HEK293 (cell line): Measurements from ENCODE around the gene RNF151.

Experiments used
- ELK4 ChIP-seq: IDR thresholded peaks from 2 replicates; pipeline ENCODE4 v1.6.1; 2011; ENCODE audit warnings: mild to moderate bottlenecking, low read depth, low read length, borderline replicate concordance
- GFI1B ChIP-seq: fragments of 450-650 bp; formaldehyde crosslinking; IDR thresholded peaks from 2 replicates; pipeline ENCODE4 v1.5.1; 2016; ENCODE audit warnings: missing biosample characterization, missing genetic modification characterization
- GLIS1 ChIP-seq: fragments of 450-650 bp; formaldehyde crosslinking; IDR thresholded peaks from 2 replicates; pipeline ENCODE4 v1.5.1; 2016; ENCODE audit warnings: missing biosample characterization, missing genetic modification characterization
- HOXC10 ChIP-seq: sonication (generic); formaldehyde crosslinking; IDR thresholded peaks from 2 replicates; pipeline ENCODE4 v1.8.1; 2023; ENCODE audit warnings: mild to moderate bottlenecking, missing genetic modification reagents
- MEIS1 ChIP-seq: sonication (generic); formaldehyde crosslinking; IDR thresholded peaks from 2 replicates; pipeline ENCODE4 v1.8.1; 2022; ENCODE audit warnings: missing genetic modification reagents, mild to moderate bottlenecking, borderline replicate concordance
- TCF7L2 ChIP-seq: IDR thresholded peaks from 2 replicates; pipeline ENCODE4 v1.6.1; 2011; ENCODE audit warnings: low read depth, mild to moderate bottlenecking, inconsistent platforms, low read length, moderate library complexity, borderline replicate concordance
- YY1 ChIP-seq: fragments of 450-650 bp; formaldehyde crosslinking; IDR thresholded peaks from 2 replicates; pipeline ENCODE4 v1.5.1; 2018; ENCODE audit warnings: missing biosample characterization, missing genetic modification characterization
- ZBTB7A ChIP-seq: fragments of 450-650 bp; formaldehyde crosslinking; IDR thresholded peaks from 2 replicates; pipeline ENCODE4 v1.5.1; 2016; ENCODE audit warnings: low read depth, missing biosample characterization, missing genetic modification characterization
- ZEB2 ChIP-seq: fragments of 450-650 bp; formaldehyde crosslinking; IDR thresholded peaks from 2 replicates; pipeline ENCODE4 v1.5.1; 2016; ENCODE audit warnings: missing biosample characterization, missing genetic modification characterization
- ZNF112 ChIP-seq: fragments of 450-650 bp; formaldehyde crosslinking; IDR thresholded peaks from 2 replicates; pipeline ENCODE4 v1.5.0; 2017; ENCODE audit warnings: missing biosample characterization, missing genetic modification characterization
- ZNF146 ChIP-seq: fragments of 450-650 bp; formaldehyde crosslinking; IDR thresholded peaks from 2 replicates; pipeline ENCODE4 v1.5.1; 2016; ENCODE audit warnings: missing biosample characterization, missing genetic modification characterization
- ZNF221 ChIP-seq: fragments of 450-650 bp; formaldehyde crosslinking; IDR thresholded peaks from 2 replicates; pipeline ENCODE4 v1.5.1; 2017; ENCODE audit warnings: missing biosample characterization, missing genetic modification characterization, borderline replicate concordance
- ZNF239 ChIP-seq: fragments of 450-650 bp; formaldehyde crosslinking; IDR thresholded peaks from 2 replicates; pipeline ENCODE4 v1.5.1; 2016; ENCODE audit warnings: missing biosample characterization, missing genetic modification characterization
- ZNF248 ChIP-seq: fragments of 450-650 bp; formaldehyde crosslinking; IDR thresholded peaks from 2 replicates; pipeline ENCODE4 v1.5.1; 2017; ENCODE audit warnings: missing biosample characterization, missing genetic modification characterization
- ZNF266 ChIP-seq: fragments of 450-650 bp; formaldehyde crosslinking; IDR thresholded peaks from 2 replicates; pipeline ENCODE4 v1.5.1; 2016; ENCODE audit warnings: missing biosample characterization, missing genetic modification characterization, low read depth
- ZNF274 ChIP-seq, 2 experiments: fragments of 200-500 bp in 1 of 2; fragments of 450-650 bp in 1 of 2; sonication (Bioruptor generic) in 1 of 2; formaldehyde crosslinking in 1 of 2; IDR thresholded peaks; 2 replicates each; pipeline versions ENCODE4 v1.5.1 to v1.6.1; 2014 to 2016; ENCODE audit warnings: borderline replicate concordance in 1 of 2, inconsistent platforms in 1 of 2, low read length in 1 of 2, missing biosample characterization in 1 of 2, missing genetic modification characterization in 1 of 2
- ZNF292 ChIP-seq: fragments of 450-650 bp; formaldehyde crosslinking; IDR thresholded peaks from 2 replicates; pipeline ENCODE4 v1.5.1; 2016; ENCODE audit warnings: low read depth, missing biosample characterization, missing genetic modification characterization, borderline replicate concordance
- ZNF311 ChIP-seq: fragments of 450-650 bp; formaldehyde crosslinking; IDR thresholded peaks from 2 replicates; pipeline ENCODE4 v1.5.1; 2017; ENCODE audit warnings: missing biosample characterization, missing genetic modification characterization, borderline replicate concordance
- ZNF324 ChIP-seq: fragments of 450-650 bp; formaldehyde crosslinking; IDR thresholded peaks from 2 replicates; pipeline ENCODE4 v1.5.1; 2016; ENCODE audit warnings: missing biosample characterization, missing genetic modification characterization
- ZNF391 ChIP-seq: fragments of 450-650 bp; formaldehyde crosslinking; IDR thresholded peaks from 2 replicates; pipeline ENCODE4 v1.5.1; 2016; ENCODE audit warnings: low read depth, missing biosample characterization, missing genetic modification characterization, borderline replicate concordance
- ZNF404 ChIP-seq: fragments of 450-650 bp; formaldehyde crosslinking; IDR thresholded peaks from 2 replicates; pipeline ENCODE4 v1.5.1; 2017; ENCODE audit warnings: missing biosample characterization, missing genetic modification characterization
- ZNF549 ChIP-seq: fragments of 450-650 bp; IDR thresholded peaks from 2 replicates; pipeline ENCODE4 v1.5.1; 2018; ENCODE audit warnings: missing biosample characterization, missing genetic modification characterization, mild to moderate bottlenecking, inconsistent platforms, moderate library complexity
- ZNF555 ChIP-seq: fragments of 450-650 bp; formaldehyde crosslinking; conservative IDR thresholded peaks from 2 replicates; pipeline ENCODE4 v1.5.1; 2017; ENCODE audit warnings: missing biosample characterization, mild to moderate bottlenecking, missing genetic modification characterization, inconsistent platforms
- ZNF596 ChIP-seq: fragments of 450-650 bp; IDR thresholded peaks from 2 replicates; pipeline ENCODE4 v1.5.0; 2018; ENCODE audit warnings: missing biosample characterization, mild to moderate bottlenecking, missing genetic modification characterization, moderate library complexity
- ZNF623 ChIP-seq: fragments of 450-650 bp; formaldehyde crosslinking; IDR thresholded peaks from 2 replicates; pipeline ENCODE4 v1.5.1; 2016; ENCODE audit warnings: missing biosample characterization, missing genetic modification characterization
- ZNF664 ChIP-seq: fragments of 450-650 bp; formaldehyde crosslinking; IDR thresholded peaks from 2 replicates; pipeline ENCODE4 v1.5.1; 2016; ENCODE audit warnings: missing biosample characterization, missing genetic modification characterization
- ZNF692 ChIP-seq: fragments of 450-650 bp; formaldehyde crosslinking; IDR thresholded peaks from 2 replicates; pipeline ENCODE4 v1.5.1; 2016; ENCODE audit warnings: missing biosample characterization, missing genetic modification characterization
- ZNF707 ChIP-seq: fragments of 450-650 bp; formaldehyde crosslinking; IDR thresholded peaks from 2 replicates; pipeline ENCODE4 v1.5.1; 2016; ENCODE audit warnings: missing biosample characterization, missing genetic modification characterization
- ZNF76 ChIP-seq: fragments of 450-650 bp; formaldehyde crosslinking; IDR thresholded peaks from 2 replicates; pipeline ENCODE4; 2016; ENCODE audit warnings: low read depth, missing biosample characterization, missing genetic modification characterization, borderline replicate concordance
- ZSCAN30 ChIP-seq: fragments of 450-650 bp; IDR thresholded peaks from 2 replicates; pipeline ENCODE4 v1.5.1; 2018; ENCODE audit warnings: missing biosample characterization, mild to moderate bottlenecking, missing genetic modification characterization, moderate library complexity
- ZSCAN5A ChIP-seq: fragments of 450-650 bp; formaldehyde crosslinking; IDR thresholded peaks from 2 replicates; pipeline ENCODE4 v1.5.1; 2016; ENCODE audit warnings: missing biosample characterization, missing genetic modification characterization
- TF ChIP-seq, protein P1 (sequence below): fragments of 450-650 bp; formaldehyde crosslinking; IDR thresholded peaks from 2 replicates; pipeline ENCODE4 v1.5.1; 2017; ENCODE audit warnings: missing biosample characterization, missing genetic modification characterization
- TF ChIP-seq, protein P2 (sequence below): fragments of 450-650 bp; formaldehyde crosslinking; IDR thresholded peaks from 2 replicates; pipeline ENCODE4 v1.5.1; 2016; ENCODE audit warnings: missing biosample characterization, missing genetic modification characterization

Gene RNF151

DNA sequence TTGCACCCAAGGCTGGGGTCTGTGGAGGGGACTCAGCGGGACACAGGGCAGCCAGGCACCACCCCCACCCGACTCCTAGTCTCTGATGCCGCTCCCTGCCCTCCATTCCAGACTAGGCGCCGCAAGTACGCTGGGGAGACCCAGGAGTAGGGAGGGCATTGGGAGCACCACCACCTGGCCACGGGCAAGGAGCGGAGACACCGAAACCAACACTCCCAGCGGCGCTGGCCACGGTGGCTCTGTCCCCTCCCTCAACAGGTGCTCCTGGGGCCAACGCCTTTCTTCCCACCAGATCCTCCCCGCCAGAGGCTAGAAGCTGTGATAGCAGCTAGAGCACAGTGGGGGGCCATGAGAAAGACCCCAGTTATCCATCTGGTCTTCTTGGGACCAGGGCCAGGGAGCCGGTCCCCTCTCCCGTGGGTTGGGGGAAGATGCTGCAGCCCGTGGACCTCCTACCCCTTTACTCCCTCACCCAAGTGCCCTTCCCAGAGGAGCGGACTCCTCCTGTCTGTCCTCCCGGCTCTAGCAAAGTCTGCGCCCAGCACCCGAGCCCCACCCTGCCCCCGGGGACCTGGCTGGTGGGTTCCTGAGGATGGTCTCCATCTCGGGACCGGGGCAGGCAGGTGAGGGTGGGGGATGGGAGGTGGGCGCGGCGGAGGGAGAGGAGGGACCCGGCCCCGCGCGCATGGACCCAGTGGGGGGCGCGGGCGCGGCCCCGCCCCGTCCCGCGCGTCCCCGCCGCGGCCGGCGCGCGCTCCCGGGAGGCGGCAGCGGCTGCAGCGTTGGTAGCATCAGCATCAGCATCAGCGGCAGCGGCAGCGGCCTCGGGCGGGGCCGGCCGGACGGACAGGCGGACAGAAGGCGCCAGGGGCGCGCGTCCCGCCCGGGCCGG, 22.8 kb downstream of the RNF151 start, which contains the start of gene SYNGR3 (continued):
- TF ChIP-seq ZNF692 (no peak), ELK4 (no peak), ZNF664 (tag by site-specific recombination) (no peak), ZNF596 (tag by site-specific recombination) (no peak), GLIS1 (tag by site-specific recombination) (peak; percentile 33; the same call in 1 of the 2 replicates), ZNF404 (tag by site-specific recombination) (no peak), ZNF311 (tag by site-specific recombination) (no peak), ZNF555 (tag by site-specific recombination) (no peak), ZNF324 (tag by site-specific recombination) (no peak), ZNF248 (tag by site-specific recombination) (no peak), ZNF623 (no peak), ZSCAN5A (tag by site-specific recombination) (no peak), GFI1B (no peak), ZNF274 (IDR thresholded peaks at IDR 0.05; ENCODE audit: low read length) (no peak), ZNF274 (tag by site-specific recombination; IDR thresholded peaks at IDR 0.05; ENCODE audit: borderline replicate concordance) (no peak), ZNF112 (no peak), ZNF549 (tag by site-specific recombination) (no peak), TCF7L2 (no peak), ZEB2 (tag by site-specific recombination) (peak; percentile 25; the same call in 1 of the 2 replicates), ZNF391 (no peak), ZSCAN30 (tag by site-specific recombination) (no peak), ZNF266 (no peak), YY1 (tag by site-specific recombination) (no peak), MEIS1 (CRISPR knock-in tag) (no peak), ZNF239 (no peak), ZBTB7A (tag by site-specific recombination) (no peak), ZNF76 (tag by site-specific recombination) (no peak), ZNF146 (tag by site-specific recombination) (no peak), HOXC10 (CRISPR knock-in tag) (no peak), ZNF707 (tag by site-specific recombination) (no peak), ZNF292 (tag by site-specific recombination) (no peak), ZNF221 (tag by site-specific recombination) (no peak)
- TF ChIP-seq, protein P1, sequence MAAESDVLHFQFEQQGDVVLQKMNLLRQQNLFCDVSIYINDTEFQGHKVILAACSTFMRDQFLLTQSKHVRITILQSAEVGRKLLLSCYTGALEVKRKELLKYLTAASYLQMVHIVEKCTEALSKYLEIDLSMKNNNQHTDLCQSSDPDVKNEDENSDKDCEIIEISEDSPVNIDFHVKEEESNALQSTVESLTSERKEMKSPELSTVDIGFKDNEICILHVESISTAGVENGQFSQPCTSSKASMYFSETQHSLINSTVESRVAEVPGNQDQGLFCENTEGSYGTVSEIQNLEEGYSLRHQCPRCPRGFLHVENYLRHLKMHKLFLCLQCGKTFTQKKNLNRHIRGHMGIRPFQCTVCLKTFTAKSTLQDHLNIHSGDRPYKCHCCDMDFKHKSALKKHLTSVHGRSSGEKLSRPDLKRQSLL (tag by site-specific recombination): no peak
- TF ChIP-seq, protein P2, sequence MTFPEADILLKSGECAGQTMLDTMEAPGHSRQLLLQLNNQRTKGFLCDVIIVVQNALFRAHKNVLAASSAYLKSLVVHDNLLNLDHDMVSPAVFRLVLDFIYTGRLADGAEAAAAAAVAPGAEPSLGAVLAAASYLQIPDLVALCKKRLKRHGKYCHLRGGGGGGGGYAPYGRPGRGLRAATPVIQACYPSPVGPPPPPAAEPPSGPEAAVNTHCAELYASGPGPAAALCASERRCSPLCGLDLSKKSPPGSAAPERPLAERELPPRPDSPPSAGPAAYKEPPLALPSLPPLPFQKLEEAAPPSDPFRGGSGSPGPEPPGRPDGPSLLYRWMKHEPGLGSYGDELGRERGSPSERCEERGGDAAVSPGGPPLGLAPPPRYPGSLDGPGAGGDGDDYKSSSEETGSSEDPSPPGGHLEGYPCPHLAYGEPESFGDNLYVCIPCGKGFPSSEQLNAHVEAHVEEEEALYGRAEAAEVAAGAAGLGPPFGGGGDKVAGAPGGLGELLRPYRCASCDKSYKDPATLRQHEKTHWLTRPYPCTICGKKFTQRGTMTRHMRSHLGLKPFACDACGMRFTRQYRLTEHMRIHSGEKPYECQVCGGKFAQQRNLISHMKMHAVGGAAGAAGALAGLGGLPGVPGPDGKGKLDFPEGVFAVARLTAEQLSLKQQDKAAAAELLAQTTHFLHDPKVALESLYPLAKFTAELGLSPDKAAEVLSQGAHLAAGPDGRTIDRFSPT (tag by site-specific recombination): no peak; the same call in 1 of the 2 replicates
